Stimulated activated CD4-positive, alpha-beta T cell treated with anti-CD3 and anti-CD28 coated beads, Interleukin-1b, Interleukin-23, amount 100 ng/mL, for 24 hours (primary cell): Measurements from ENCODE around the gene AKR1C4.
"Not testable (repeated sequence)": the region's sequence is repeated elsewhere in the genome, so short reads cannot be mapped to it uniquely, and the experiment has no call there.

Source experiments
- DNase-seq, 4 experiments: peaks; one replicate each; pipeline ENCODE4 v3.0.0-alpha.2; 2020; ENCODE audit warnings: low read depth in 4 of 4, low spot score in 1 of 4

Gene AKR1C4

DNA sequence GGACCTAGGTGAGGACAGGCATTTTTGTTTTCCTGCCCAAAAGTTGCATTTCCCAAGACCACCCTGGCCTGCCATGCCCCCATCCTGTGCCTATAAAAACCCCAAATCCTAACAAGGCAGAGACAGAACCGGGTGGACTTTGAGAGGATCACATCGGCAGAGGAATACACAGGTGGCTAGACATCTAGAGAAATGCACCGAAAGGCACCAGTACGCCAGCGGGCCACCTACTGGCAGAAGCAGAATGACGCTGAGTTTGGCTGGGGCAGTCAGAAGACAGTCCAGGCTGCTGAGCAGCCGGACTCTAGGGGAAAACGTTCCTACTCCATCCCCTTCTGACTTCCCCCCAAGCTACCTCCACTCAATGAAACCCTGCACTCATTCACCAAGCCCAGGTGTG is 2.8 kb downstream of the AKR1C4 start:
- no peak for DNase-seq

DNA sequence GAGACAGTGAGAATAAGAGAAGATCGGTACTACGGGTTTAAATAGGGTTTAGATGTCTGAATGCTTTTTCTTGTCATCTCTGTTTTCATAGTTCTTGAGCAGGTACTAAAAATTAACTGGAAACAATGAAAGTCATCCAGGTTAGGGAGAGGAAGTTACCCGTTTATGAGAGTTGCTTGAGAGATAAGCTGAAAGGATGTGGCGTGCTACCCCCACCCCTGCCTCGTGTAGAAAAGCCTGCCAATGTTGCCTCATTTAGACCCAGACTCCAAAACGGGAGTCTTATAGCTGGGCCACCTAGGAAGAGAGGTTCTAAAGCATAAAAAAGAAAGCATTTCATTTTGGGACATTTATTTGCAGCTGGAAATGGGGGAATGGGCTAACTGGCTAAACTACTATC is 10.2 kb downstream of the AKR1C4 start:
- no peak for DNase-seq

DNA sequence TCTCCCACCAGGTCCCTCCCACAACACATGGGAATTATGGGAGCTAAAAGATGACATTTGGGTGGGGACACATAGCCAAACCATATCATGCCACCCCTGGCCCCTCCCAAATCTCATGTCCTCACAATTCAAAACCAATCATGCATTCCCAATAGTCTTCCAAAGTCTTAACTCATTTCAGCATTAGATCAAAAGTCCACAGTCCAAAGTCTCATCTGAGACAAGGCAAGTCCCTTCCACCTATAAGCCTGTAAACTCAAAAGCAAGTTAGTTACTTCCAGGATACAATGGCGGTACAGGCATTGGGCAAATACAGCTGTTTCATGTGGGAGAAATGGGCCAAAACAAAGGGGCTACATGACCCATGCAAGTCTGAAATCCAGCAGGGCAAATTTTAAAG is 13.1 kb downstream of the AKR1C4 start:
- DNase-seq = not testable (repeated sequence)

DNA sequence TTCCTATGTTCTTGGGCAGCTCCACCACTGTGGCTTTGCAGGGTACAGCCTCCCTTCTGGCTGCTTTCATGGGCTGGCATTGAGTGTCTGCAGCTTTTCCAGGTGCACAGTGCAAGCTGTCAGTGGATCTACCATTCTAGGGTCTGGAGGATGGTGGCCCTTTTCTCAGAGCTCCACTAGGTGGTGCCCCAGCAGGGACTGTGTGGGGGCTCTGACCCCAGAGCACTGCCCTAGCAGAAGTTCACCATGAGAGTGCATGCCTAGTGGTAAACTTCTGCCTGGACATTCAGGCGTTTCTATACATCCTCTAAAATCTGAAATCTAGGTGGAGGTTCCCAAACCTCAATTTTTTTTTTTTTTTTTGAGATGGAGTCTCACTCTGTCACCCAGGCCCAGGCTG is 13.6 kb downstream of the AKR1C4 start:
- not testable (repeated sequence) for DNase-seq

DNA sequence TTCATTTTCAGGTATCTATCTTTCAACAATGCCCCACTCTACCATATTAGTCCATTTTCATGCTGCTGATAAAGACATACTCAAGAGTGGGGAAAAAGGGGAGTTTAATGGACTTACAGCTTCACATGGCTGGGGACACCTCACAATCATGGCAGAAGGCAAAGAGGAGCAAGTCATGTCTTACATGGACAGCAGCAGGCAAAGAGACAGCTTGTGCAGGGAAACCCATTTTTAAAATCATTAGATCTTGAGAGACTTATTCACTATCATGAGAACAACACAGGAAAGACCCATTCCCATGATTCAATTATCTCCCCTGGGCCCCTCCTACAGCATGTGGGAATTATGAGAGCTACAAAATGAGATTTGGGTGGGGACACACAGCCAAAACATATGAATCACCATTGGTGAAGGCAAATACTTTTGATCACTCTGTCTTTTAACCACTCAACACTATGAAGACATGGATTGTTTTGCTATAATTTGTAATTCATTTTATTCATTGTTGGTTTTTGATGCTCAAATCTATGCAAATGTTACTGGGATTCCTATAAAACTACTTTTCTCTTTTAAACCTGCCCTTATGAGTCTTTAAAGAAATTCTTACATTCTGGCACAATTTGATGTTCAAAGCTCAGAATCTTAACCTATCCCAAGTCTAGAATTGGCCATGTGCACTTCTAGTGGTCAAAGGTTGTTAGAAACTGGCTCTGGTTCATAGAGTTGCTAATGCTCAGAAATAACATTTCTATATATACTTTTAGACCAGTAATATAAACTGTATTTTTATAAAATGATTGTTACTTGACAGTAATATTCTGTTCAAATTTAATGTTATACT is 15.3 kb downstream of the AKR1C4 start:
- no peak for DNase-seq

DNA sequence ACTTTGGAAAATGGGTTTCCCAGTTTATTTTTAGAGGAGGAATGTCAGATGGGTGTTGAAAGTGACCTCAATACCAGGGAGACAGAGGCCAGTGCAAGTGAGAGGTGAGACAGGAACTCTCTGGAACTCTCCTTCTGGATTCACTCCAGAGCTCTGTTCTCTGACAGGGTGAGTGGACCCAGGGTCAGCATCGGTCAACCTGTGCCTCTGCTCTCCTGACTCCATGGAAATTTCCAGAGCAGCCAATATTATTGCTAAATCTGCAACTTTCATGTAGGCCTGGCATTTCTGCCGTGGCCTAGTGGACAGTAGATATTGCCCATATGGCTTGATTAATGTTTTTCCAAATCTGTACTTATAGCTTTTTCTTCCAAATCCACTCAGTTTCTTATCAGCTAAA is 20.2 kb downstream of the AKR1C4 start:
- DNase-seq = no peak

DNA sequence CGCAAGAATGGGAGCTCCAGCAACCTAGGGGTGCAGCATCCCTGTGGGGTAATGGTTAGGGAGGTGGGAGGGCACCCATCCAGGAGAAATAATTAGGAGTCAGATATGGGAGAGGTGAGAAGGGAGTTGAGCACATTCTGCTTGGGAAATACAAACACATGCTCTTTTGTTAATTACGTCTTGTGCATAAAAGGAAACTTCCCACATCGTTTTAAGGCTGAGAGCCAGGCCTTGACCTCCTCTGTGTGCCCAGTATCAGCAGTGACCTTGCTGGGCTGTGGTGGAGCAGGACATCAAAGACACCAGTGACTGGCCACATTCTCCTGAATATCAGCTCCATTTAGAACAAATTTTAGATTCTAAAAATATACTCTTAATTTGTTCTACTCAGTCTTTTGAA is 22.6 kb downstream of the AKR1C4 start:
- no peak for DNase-seq

DNA sequence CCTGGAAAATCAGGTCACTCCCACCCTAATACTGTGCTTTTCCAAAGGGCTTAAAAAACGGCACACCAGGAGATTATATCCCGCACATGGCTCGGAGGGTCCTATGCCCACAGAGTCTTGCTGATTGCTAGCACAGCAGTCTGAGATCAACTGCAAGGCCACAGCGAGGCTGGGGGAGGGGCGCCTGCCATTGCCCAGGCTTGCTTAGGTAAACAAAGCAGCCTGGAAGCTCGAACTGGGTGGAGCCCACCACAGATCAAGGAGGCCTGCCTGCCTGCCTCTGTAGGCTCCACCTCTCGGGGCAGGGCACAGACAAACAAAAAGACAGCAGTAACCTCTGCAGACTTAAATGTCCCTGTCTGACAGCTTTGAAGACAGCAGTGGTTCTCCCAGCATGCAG is 26.3 kb downstream of the AKR1C4 start:
- DNase-seq = not testable (repeated sequence)

DNA sequence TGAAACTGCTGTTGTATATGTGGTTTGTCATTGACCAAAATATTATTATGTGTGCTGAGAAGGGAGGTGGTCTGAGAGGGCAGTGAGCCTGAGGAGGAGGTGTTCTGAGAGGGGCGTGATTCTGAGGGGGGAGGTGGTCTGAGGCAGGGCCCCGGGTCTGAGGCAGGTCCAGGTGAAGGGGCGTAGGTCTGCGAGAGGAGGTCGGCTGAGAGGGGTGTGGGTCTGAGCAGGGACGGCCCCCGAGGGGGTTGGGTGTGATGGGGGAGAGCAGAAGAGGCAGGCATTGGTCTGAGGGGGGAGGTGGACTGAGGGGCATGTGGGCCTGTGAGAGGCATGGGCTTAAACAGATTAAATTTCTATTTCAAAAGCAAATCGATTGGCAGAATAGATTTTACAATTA is 32.4 kb downstream of the AKR1C4 start:
- DNase-seq = no peak

DNA sequence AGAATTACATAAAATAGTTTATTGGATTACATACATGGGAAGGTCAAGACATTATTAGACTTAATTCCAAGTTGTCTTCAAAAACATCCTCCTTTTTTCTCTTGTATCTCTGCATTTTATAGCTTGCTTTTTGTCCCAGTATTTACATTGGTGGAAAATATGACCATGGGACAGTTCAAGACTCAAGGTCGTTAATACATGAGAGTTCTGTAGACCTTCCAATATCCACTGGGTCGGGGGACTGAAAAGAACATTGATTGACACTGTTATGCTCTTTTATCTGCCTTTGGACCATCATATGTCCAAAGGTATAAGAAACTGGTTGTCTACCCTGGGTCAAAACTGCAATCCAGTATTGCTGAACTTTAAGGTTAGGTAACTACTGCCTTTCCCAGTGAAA is 36.7 kb downstream of the AKR1C4 start:
- no peak for DNase-seq

DNA sequence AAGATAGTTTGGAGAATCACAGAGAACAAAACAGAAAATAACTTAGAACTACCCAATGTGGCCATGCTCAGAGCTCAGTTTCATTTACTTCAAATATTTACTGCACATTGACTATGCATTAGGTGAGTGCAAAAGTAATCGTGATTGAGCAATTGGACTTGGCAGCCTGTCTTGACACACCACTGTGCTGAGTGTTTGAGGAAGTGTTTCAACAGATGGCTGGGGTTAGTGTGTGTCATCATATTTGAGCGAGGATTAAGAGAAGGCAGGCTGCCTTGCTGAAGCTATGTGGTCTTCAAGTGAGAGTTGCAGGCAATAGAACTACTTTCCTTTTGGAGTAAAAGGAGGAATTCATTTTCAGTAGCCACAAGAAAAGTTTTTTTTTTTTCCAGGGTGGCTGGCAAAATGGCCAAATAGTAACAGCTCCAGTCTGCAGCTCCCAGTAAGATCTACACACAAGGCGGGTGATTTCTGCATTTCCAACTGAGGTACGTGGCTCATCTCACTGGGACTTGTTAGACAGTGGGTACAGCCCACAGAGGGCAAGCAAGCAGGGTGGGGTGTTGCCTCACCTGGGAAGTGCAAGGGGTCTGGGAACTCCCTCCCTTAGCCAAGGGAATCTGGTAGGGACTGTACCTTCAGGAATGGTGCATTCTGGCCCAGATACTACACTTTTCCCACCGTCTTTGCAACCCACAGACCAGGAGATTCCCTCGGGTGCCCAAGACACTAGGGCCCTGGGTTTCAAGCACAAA is 37.6 kb downstream of the AKR1C4 start:
- DNase-seq = no peak

DNA sequence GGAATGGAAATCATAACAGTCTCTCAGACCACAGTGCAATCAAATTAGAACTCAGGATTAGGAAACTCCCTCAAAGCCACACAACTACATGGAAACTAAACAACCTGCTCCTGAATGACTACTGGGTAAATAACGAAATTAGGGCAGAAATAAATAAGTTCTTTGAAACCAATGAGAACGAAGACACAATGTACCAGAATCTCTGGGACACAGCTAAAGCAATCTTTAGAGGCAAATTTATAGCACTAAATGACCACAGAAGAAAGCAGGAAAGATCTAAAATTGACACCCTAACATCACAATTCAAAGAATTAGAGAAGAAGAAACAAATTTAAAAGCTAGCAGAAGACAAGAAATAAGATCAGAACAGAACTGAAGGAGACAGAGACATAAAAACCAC is 40.9 kb downstream of the AKR1C4 start:
- DNase-seq = not testable (repeated sequence)

DNA sequence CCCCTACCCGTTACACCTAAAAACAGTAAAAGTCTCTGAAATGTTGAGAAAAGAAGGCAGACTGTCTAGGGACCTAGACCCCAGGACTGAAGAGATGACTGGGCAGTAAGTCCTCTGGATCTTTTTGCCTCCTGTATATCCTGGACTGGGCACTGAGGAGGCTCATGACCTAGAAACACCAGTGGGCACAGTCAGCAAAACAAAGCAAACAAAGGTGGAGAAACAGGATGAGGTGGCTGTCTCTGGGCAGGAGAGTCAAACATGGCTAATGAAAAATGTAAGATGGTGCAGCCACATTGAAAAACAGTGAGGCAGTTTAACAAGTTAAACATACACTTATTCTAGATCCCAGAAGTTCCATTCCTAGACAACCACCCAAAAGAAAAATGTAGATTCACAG is 45.9 kb downstream of the AKR1C4 start:
- no peak for DNase-seq

DNA sequence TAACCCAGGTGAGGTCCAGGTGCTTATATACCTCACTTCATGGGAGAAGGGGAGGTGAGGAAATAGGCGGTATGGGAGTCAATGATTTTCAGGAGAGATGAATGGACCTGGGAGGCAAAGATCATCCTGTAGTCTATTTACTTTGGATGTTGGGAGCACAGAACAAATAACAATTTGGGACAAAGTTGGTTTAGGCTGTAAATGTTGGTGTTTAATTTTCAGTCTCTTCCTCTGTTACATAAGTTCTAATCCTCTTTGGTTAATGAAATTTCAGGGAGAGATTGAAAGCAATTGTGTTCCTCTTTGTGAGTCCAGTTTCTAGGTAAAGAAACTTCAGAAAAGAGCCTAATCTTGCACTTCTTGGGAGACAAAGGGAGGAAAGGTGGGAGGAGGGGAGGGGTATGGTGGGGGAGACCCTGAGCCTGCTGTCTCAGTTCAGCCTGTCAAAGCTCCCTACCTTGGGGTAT is 46.9 kb downstream of the AKR1C4 start:
- DNase-seq = no peak

DNA sequence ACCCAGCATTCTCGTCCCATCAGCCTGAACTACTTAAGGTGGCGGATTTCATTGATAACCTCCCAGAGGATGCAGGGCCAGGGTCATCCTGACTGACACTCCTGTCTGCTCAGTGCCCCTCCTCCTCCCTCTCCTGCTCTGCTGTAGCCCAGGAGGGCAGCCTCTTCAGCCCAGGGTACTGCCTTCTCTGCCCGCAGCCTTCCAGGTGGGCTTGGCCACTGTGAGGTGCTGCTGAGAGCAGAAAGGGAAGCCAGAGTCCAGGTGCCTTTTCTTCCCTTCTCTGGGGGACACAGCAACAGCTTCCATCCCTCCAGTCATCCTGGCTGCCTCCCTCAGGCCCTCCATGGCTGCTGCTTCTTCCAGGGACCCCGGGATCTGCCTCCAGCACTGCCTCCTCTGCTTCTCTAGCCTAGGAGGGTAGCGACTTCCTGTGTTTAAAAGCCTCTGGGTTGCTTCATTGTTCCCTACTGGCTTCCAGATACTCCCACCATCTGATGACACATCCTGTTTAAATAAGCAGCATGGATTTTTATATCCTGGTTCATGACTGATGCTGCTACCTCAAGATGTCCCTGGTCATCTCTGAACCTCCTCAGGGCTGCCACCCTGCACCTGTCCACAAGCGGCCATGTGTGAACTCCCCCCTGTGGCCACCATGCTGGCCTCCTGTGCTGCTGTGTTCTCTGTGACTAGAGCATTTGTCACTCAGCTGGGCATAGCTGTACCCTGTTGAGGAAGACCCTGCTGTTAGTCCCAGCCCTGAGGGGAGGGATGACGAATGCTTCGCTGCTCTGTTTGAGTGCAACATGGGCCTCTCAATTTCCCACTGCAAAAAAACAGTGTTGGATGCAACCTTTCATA is 55.8 kb downstream of the AKR1C4 start:
- DNase-seq = no peak

DNA sequence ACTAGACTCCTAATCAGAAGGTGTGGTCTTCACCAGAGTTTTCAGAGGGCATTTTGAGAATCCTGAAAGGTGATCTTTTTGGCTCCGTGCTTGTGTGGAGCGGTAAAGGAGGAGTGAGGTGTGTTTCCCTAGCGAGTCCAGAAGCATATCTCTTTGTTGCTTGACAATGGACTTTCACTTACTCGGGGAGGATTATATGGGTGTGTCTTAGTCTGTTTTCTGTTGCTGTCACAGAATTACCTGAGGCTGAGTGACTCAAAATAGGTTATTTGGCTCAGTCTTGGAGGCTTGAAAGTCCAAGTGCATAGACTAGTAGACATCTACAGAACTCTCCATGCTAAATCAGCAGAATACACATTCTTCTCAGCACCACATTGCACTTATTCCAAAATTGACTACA is 57.9 kb downstream of the AKR1C4 start:
- DNase-seq = no peak

DNA sequence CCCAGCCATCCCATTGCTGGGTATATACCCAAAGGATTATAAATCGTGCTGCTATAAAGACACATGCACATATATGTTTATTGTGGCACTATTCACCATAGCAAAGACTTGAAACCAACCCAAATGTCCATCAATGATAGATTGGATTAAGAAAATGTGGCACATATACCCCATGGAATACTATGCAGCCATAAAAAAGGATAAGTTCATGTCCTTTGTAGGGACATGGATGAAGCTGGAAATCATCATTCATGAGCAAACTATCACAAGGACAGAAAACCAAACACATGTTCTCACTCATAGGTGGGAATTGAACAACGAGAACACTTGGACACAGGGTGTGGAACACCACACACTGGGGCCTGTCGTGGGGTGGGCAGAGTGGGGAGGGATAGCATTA is 61.1 kb downstream of the AKR1C4 start:
- DNase-seq = not testable (repeated sequence)

DNA sequence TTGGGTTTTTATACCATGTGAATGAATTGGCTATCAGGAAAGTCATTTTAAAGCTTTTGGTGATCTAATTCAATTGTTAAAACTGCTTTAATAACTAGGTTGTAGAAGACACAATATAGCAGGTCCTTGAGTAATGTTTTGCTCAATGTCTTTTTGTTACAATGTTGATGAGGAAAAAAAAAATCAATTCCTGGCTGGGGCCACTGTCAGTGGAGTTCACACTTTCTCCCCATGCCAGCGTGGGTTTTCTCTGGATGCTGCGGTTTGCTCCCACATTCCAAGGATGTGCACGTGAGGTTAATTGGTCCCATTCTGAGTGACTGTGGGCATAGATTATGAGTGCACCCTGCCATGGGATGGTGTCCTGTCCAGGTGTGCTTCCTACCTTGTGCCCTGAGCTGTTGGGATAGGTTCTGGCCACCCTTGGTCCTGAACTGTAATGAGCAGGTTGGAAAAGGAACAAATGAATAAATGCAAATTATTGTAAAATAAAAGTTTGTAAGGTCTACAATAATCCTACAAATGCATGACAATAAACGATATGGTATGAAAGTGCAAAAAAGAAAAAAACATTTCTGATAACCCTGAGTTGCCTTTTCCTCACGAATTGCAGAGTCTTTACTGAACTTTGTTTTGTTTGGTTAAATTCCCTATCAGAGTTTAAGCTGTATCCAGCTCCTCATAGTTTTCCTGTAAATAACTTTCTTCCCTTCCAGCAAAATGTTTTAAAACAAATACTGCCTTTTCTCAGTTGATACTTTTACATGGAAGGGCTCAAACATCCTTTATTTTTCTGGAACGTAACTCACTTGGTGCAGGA is 62.7 kb downstream of the AKR1C4 start:
- no peak for DNase-seq

DNA sequence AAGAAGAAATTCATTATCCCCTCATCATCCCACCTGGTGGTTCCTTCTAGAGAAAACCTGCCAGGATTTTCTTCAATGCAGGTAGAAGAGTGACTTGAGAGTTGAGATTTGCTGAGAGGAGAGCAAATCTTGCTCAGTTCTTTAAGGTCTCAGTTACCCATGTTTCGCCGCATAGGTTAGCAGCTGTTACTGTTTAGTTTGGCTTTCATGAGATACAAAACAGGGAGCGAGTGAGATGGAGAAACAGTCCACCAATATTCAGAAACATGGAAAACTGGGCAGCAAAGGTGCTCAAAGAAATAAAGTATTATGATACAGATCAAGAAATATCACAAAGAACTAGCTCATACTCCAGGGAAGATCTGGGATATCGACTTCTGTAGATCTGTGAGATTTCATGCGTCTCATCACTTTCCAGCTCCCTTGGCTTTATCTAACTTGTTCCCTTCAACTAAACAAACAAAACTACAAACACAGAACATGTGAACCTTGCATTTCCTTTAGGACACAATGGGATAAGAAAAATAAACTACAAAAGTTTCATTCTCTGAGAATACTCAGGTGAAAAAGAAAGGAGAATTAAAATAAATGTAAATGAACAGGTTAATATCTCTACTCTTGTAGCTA is 63.4 kb downstream of the AKR1C4 start:
- no peak for DNase-seq

DNA sequence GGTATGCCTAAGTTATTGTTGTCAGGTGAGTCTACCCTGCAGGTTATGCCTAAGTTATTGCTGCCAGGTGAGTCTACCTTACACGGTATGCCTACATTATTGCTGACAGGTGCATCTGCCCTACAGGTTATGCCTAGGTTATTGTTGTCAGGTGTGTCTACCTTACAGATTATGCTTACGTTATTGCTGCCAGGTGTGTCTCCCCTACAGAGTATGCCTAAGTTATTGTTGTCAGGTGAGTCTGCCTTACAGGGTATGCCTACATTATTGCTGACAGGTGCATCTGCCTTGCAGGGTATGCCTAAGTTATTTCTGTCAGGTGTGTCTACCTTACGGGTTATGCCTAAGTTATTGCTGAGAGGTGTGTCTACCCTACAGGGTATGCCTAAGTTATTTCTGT is 64.2 kb downstream of the AKR1C4 start:
- no peak for DNase-seq
